GM18873 (cell line): ENCODE data around the gene LRMDA.

Experiments
- ATAC-seq: cut with Tn5 transposase; IDR thresholded peaks from one replicate; pipeline ENCODE4 v1.9.1; 2021; ENCODE audit warnings: mild to moderate bottlenecking, moderate library complexity, moderate number of reproducible peaks; ENCODE audit not compliant: unreplicated experiment, low FRiP score

LRMDA gene

DNA sequence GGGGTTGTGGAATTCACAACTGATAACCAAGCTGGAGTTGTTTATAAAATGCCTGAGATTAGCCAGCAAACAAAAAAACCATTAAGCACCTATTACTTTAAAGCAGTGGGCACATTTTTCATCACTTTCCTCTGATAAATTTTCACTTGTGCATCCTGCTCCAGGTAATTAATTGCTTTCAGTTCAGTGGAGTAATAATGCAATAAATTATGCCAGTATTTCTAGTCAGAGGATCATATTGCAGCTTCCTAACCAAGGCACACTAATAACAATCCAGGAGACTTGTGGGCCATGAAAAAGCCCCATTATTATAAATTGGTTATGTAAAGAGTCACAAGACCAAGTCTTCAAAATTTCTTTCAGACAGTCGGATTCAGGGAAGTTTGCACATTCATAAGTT lies 193.2 kb downstream of the LRMDA start:
- no peak for ATAC-seq

DNA sequence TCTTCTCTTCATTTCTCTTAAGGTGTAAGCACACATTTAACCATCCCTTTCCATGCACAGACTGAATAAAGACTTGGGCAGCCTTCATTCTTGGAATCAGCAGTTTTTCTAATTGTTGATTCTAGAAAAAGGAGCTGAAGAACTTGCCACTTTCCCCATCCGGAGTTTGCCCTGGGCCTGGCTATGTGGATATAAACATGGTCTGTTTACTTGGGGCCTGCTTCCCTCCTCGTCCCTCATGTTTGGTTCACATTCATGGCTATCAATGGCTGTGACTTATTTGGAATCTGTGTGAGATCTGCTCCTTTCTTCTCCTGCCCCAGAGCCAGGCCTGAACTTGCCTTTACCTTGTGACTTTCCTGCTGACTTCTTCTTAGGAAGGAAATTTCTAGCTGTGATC lies 199.3 kb downstream of the LRMDA start:
- ATAC-seq, result no peak

GRCh38 chr10:75632805-75633462 lies 201.5 kb downstream of the LRMDA start:
- ATAC-seq, result no peak

GRCh38 chr10:75633568-75633967 lies 202.1 kb downstream of the LRMDA start:
- no peak for ATAC-seq

DNA sequence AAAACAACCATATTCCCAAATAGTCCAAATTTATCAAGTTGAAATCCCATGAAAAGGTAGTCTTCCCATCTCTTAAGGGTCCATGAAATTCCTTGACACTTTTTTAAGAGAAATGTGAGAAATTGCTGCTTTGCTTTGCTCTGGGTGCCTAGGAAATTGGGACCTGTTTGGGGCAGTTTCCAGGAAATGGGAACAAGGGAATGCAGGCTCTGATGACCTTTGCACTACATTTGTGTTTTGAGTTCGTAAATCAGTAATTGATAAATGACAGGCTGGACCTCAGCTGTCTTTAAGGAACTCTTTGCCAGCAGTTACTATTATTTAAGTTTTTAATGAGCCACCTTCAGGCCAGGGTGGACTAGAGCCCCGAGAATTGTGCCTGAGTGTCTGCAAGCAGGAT lies 203.5 kb downstream of the LRMDA start:
- ATAC-seq, result no peak

DNA sequence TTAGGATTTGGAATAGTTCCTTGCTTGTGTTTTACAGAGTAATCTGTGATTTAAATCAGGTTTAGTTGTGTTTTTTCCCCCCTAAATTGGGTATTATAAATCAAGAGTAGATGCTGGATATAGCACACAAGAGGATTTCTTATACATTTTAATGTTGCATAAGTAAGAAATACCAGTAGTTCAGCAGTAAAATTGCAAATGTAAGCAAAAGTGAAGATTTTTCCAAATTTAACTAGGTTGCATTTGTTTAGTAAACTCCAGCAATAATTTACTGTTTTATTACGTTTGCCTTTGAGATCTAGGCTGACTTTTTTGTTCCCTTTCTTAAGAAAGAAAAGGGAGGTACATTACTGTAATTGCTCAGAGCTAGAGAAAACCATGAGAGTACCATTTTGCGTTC lies 207.3 kb downstream of the LRMDA start:
- no peak for ATAC-seq

- no peak for ATAC-seq
Measured at GRCh38 chr10:75639736-75640135, 208.3 kb downstream of the LRMDA start.

DNA sequence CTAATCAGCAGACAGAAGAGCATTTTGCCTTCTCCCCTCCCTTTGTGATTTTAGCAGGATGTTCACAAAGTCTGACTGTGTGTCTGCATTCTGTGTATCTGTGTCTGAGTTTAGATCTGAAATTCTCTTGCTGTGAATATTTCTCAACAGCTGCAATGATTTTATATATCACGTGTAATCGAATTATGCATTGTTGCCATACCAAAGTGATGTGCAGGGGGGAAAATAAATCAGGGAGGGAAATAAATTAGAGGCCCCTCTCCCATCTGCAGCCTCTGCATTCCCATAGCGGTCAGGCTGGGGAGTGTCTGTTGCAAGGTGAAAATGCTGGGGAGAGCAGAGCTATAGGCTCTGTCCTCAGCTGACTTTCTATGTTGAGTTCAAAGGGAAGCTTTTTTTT lies 209.0 kb downstream of the LRMDA start:
- ATAC-seq, result no peak

- ATAC-seq, result no peak
Measured at GRCh38 chr10:75640803-75641202, 209.4 kb downstream of the LRMDA start.

DNA sequence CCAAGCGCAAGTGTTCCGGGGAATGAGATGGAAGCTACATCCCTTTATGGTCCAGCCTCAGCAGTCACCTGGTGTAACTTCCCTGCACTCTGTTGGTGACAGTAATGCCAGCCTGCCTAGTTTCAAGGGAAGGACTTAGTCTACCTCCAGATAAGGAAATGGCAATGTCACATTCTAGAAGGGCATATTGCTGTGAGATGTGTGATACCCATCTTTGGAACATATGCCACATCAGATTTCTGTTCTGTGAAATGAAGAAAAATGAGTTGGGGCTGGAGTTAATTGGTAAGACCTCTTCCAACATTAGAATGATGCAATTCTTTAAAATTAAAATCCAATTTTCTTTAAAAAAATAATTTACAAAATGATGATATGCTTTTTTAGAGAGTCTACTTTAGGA lies 212.0 kb downstream of the LRMDA start:
- no peak for ATAC-seq

DNA sequence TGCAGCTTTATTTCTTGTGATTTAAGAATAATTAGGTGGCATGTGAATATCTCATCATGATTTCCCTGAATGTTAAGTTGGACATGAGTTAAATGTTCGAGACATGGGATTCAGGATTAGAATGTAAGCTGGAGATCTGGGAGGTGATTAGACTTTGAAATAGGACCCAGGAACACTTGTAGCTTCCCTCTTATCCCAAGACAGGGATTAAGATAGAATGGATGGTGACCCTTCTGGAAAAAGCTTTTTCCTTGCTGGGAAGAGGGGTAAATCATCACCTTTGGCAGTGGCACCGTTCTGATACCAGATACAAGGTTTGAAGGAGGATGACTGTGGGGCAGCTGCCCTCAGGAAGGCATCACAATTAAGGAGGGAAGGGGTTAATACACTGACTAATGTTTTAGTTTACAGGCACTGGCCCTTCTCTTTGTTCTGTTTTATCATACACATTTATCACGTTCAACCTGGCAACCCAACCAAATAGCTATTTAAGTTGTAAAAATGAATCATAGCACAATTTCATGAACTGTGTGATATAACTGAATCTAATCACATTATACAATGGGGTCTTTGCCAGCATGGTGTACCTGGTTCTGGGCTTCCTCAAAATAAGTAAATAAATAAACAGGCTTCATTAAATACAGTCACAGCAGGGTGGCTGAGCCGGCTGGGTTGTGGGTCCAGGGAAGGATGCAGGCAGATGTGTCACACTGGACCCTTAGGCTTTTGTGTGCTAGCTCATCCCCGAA lies 212.7 kb downstream of the LRMDA start:
- no peak for ATAC-seq

DNA sequence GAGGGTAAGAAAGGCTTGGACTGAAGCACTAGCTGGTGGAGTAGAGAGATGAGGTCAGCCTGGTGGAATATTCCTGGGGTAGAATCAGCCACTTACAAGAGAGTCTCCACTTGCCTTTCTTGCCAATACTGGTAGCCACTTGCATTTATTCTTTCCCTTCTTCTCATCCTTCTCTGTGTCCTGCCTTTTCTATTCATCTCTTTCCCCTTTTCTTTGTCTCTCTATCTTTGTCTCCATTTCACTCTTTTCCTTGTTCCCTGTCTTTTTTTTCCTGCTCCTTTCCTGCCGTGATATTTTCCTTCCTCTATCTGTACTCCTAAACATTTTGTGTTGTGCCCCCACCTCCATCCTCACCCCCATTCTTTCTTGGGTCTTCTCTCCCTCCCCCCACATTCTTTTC lies 214.3 kb downstream of the LRMDA start:
- no peak for ATAC-seq

DNA sequence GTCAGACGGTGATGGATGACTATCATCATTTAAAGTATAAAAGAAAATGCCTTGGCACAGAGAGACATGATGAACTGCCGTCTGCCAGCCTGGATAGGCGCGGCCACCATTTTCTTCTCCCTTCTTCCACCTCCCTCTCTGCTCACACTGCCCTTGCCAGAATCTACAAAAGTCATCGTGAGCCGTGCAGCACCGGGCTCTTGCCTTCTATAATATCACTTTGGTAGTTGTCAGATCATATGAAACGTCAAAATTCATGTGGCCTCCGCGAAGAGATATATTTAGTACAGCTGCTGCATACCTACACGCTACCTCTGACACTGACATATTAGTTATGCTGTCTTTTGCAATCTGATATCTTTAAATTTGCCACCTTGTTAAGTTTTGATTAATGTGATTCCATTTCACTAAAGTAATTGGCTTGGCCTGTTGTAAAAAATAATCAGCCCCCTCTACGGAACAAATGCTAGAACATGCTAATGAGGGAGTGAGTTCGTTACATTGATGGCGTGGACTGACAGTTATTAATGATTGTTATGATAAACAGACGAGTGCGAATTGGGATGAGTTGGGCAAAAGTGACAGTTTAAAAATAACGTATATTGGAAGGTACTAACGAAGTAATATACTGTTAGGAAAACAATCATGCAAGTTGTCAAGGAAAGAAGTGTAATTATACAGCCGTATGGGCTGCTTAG lies 214.9 kb downstream of the LRMDA start:
- ATAC-seq, result no peak

DNA sequence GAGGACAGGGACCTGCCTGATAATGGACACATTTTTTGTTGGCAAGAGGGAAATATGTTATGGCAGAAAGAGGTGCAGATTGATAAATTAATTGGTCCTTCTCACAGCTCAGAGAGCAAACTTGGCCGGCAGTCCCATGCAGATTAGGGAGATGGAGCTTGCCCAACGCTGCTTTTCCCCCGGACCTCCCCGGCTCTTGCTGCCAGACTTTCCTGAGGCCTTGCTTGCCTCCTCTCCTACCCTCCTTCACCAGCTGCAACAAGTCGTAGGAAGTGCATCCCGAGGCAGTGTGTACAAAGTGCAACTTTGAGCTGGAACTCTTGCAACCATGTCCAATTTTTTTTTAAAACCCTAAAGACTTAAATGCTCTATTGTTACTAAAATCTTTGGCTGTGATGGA lies 215.5 kb downstream of the LRMDA start:
- ATAC-seq, result no peak

DNA sequence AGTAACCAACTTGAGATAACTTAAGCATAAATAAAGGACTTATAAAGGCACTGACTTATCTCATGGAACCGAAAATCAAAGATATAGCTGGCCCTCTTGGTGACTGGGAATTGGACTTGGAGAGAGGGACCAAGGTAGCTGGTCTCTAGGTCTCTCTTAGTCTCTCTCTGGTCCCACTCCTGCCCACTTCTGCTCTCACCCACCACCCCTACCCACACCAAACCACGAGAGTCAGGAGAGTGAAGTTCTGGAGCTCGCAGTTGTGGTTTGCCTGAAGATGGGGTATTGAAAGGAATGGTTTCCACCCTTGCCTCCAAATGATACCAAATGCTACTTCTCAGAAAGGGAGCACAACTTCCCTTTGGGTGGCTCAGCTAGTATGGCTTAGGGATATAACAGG lies 216.3 kb downstream of the LRMDA start:
- ATAC-seq, result no peak

- no peak for ATAC-seq
Measured at GRCh38 chr10:75648351-75648750, 216.9 kb downstream of the LRMDA start.

- ATAC-seq, result no peak
Measured at GRCh38 chr10:75648854-75649253, 217.4 kb downstream of the LRMDA start.

DNA sequence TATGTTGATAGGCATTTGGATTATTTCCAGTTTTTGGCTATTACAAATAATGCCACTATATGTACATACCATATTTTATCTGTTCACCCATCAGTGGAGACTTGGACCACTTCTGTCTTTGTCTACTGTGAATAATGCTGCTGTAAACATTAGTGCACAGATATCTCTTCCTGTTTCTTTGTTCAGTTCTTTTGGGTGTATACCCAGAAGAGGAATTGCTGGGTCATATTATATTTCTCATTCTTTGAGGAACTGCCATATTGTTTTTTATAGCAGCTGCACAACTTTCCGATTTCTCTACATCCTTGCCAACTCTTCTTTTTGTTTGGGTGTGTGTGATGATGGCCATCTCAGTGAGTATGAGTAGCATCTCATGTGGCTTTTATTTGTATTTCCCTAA lies 218.0 kb downstream of the LRMDA start:
- ATAC-seq, result no peak

- ATAC-seq, result no peak
Measured at GRCh38 chr10:75650648-75651047, 219.2 kb downstream of the LRMDA start.

DNA sequence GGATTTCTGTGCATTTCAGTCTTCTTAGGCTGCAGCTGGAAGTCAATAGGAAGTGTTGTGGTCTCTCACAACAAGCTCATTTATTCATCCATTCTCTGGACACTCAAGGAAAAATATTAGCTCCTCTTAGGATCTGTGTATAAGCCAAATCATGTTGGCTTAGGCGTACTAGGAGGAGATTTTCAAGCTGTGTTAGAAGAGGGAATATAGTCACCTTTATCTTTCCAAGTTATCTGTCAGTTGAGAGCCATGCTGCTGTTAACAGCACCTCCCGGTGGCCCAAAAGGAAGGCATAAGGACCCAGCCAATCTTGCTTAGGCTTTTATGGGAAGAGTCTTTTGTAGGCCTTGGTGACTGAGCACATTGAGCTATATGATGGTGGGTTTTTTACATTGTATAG lies 220.0 kb downstream of the LRMDA start:
- no peak for ATAC-seq

GRCh38 chr10:75652146-75652740 lies 220.8 kb downstream of the LRMDA start:
- no peak for ATAC-seq
